Heart left ventricle (tissue), 16 donors: ENCODE measurements around the gene CCL13. TPM values are rescaled to one million over a fixed set of nuclear protein-coding genes. Genes with fewer than 3 reads are reported as not detected.

Experiments used
- ATAC-seq, 4 donors: fragments of 200-7000 bp; cut with Tn5 transposase; one replicate each; pipeline ENCODE4 v1.9.1; 2020 to 2022; ENCODE audit warnings: moderate library complexity in 4 of 4, mild to moderate bottlenecking in 3 of 4, moderate number of reproducible peaks in 1 of 4
- DNase-seq, 5 donors: peaks; one replicate each; pipeline ENCODE4 v3.0.0-alpha.2; 2020
- H3K27ac ChIP-seq, 12 donors: fragments of 200-600 bp; sonication (generic) in 4 of 12; one replicate each; pipeline versions ENCODE4 v1.5.0 to v1.8.0; 2016 to 2022; ENCODE audit warnings: mild to moderate bottlenecking in 2 of 12
- H3K27me3 ChIP-seq, 9 donors: fragments of 200-600 bp; sonication (generic) in 2 of 9; one replicate each; pipeline versions ENCODE4 v1.5.1 to v1.8.0; 2016 to 2022; ENCODE audit warnings: mild to moderate bottlenecking in 3 of 9
- H3K36me3 ChIP-seq, 9 donors: fragments of 200-600 bp; sonication (generic) in 2 of 9; one replicate each; pipeline versions ENCODE4 v1.5.0 to v1.8.0; 2018 to 2022; ENCODE audit warnings: mild to moderate bottlenecking in 2 of 9
- H3K4me1 ChIP-seq, 12 donors: fragments of 200-600 bp; sonication (generic) in 4 of 12; one replicate each; pipeline versions ENCODE4 v1.5.0 to v1.8.0; 2016 to 2022; ENCODE audit warnings: mild to moderate bottlenecking in 3 of 12
- H3K4me3 ChIP-seq, 12 donors: fragments of 200-600 bp; sonication (generic) in 4 of 12; one replicate each; pipeline versions ENCODE4 v1.5.0 to v1.8.0; 2017 to 2022; ENCODE audit warnings: mild to moderate bottlenecking in 9 of 12, moderate library complexity in 4 of 12
- H3K9me3 ChIP-seq, 12 donors: fragments of 200-600 bp; sonication (generic) in 4 of 12; one replicate each; pipeline versions ENCODE4 v1.5.0 to v1.8.0; 2016 to 2022; ENCODE audit warnings: mild to moderate bottlenecking in 1 of 12
- CTCF ChIP-seq, 12 donors: fragments of 200-600 bp; sonication (generic) in 4 of 12; IDR thresholded peaks; one replicate each; pipeline versions ENCODE4 v1.5.0 to v1.8.0; 2018 to 2022; ENCODE audit warnings: antibody characterized with exemption in 12 of 12, mild to moderate bottlenecking in 5 of 12
- POLR2A ChIP-seq, 2 donors: fragments of 450-650 bp; IDR thresholded peaks; one replicate each; pipeline ENCODE4 v1.6.1; 2017; ENCODE audit warnings: antibody characterized with exemption in 2 of 2, mild to moderate bottlenecking in 2 of 2, moderate library complexity in 2 of 2
- WGBS, 4 donors: extraction: QIAGEN DNeasy Blood & Tissue Kit in 2 of 4; methylation state at CpG; one replicate each; pipeline versions ENCODE4 v1.1.5 to v1.1.7; 2013 to 2018; 5-methylcytosine and 5-hydroxymethylcytosine counted together
- intact Hi-C, 10 donors: fragments of 100-400 bp; cut with DNase I; formaldehyde crosslinking; loops; one replicate each; pipeline versions ENCODE4 v1.11.1 to v1.14.2; 2022
- polyA plus RNA-seq, 2 donors: library from polyadenylated mRNA; stranded (reverse); fragments of 200-250 nt; gene quantifications; one replicate each; pipeline ENCODE4 v1.2.3, GENCODE V29; 2013
- total RNA-seq, 9 donors: library from RNA; depleted of rRNA in 2 of 9; stranded (reverse); fragments of >200 nt in 2 of 9; fragmentation: NEBNext Ultra II Directional in 3 of 9; extraction: Animal tissue kit (Norgen Biotek cat#: 25700) in 3 of 9; gene quantifications; one replicate each; pipeline versions ENCODE4 v1.1.0 to v1.2.4, GENCODE V29; 2016 to 2023
- donor health status: ischemic (EF 13 %, LVEDD 7.1; RV severe dilation, severe dysfunction).
- donor health status: healthy with polysubstance abuse.
- donor health status: DM: no; HTN: yes; CAD: no.
- donor health status: DM: no; HTN: no; CAD: no.
- donor health status: ischemic (EF 25% LVEDD 6.9; RV normal size, moderate dysfunction).
- donor health status: ischemic (EF 25% LVEDD 5.7; RV mildly dilated, moderate dysfunction).
- donor health status: healthy.
- donor health status: DM: yes; HTN: yes; CAD: no.
- donor health status: ischemic (EF 35%, LVEDD 5.7; RV mildly dilated, moderate dysfunction).
- donor health status: nonischemic (EF 11% LVEDD 7.7; RV severe dilation, severe dysfunction).
- donor health status: DM: yes; HTN: yes; CAD: no.
- donor health status: PGD.
- donor health status: ischemic (EF 29% LVEDD 5.4; RV normal size, mild dysfunction).
- donor health status: nonischemic (EF 23%, LVEDD 6.1; RV moderate dilation, normal function).

Gene CCL13
- total and polyA plus RNA-seq, 11 donors = 0.29 to 98.0 (median 1.1) TPM; not detected in 2

- no peak for ATAC-seq
- no peaks in the 10 kb centered on the region for H3K36me3 ChIP-seq
- peaks cover 0 to 6% (median 0%) of the 10 kb centered on the region in 12 donors for H3K9me3 ChIP-seq
- WGBS, 4 donors = 96 to 100% (median 98%) methylated on average over 3 of the region's 3 CpGs
- intact Hi-C loops = loop anchor here in 2 of 10 donors (5.0 kb wide), 1 partner anchor 51 kb away; no protein-coding TSS in a partner anchor
- DNase-seq = no peak
- H3K4me3 ChIP-seq = no peak overlapping the region
- TF ChIP-seq POLR2A (IDR thresholded peaks at IDR 0.05) (no peak), CTCF (IDR thresholded peaks at IDR 0.05) (no peak)
- no peak overlapping the region for H3K27ac ChIP-seq
- H3K4me1 ChIP-seq = peaks cover 0 to 29% (median 3%) of the 10 kb centered on the region in 12 donors
- H3K27me3 ChIP-seq = peaks cover 0 to 5% (median 0%) of the 10 kb centered on the region in 9 donors
Measured at GRCh38 chr17:34358631-34359030, 2.4 kb downstream of the CCL13 start.

- no peak for ATAC-seq
- WGBS, 4 donors = 75 to 78% (median 77%) methylated on average over 11 of the region's 11 CpGs
Measured at GRCh38 chr17:34360601-34361270, 4.5 kb downstream of the CCL13 start.

GRCh38 chr17:34361478-34362061 lies 5.3 kb downstream of the CCL13 start:
- no peaks in the 10 kb centered on the region for H3K36me3 ChIP-seq
- no peak overlapping the region for H3K27ac ChIP-seq
- TF ChIP-seq CTCF (IDR thresholded peaks at IDR 0.05) = peak; percentile 99 to 100 (median 100)
- no peak for TF ChIP-seq POLR2A (IDR thresholded peaks at IDR 0.05)
- WGBS, 4 donors = 17 to 20% (median 19%) methylated on average over 7 to 8 of the region's 8 CpGs
- DNase-seq (peak; percentile 85 to 92 (median 87)), ATAC-seq (peak; percentile 74 to 97 (median 92))
- H3K27me3 ChIP-seq = peaks cover 0 to 13% (median 0%) of the 10 kb centered on the region in 9 donors
- no peak overlapping the region for H3K4me3 ChIP-seq
- intact Hi-C loops = loop anchor here (1.0 to 10.0 kb wide), 9 partner anchors 54 to 587 kb away; partner anchors contain the start of gene CCL2 (in 1 of the 10)
- no peaks in the 10 kb centered on the region for H3K9me3 ChIP-seq
- H3K4me1 ChIP-seq = peaks cover 0 to 12% (median 3%) of the 10 kb centered on the region in 12 donors

More at GRCh38 chr17:34360601-34361270, 4.5 kb downstream of the CCL13 start:
- Histone ChIP-seq H3K9me3 (no peaks in the 10 kb centered on the region), H3K36me3 (no peaks in the 10 kb centered on the region), H3K27me3 (peaks cover 0 to 13% (median 0%) of the 10 kb centered on the region in 9 donors), H3K27ac (no peak overlapping the region), H3K4me3 (no peak overlapping the region), H3K4me1 (peaks cover 0 to 13% (median 3%) of the 10 kb centered on the region in 12 donors)
- DNase-seq = no peak
- intact Hi-C loops = loop anchor here (1.0 to 10.0 kb wide), 9 partner anchors 53 to 586 kb away; partner anchors contain the start of gene CCL2 (in 1 of the 10)
- TF ChIP-seq CTCF (IDR thresholded peaks at IDR 0.05) (no peak), POLR2A (IDR thresholded peaks at IDR 0.05) (no peak)

GRCh38 chr17:34363183-34363661 lies 6.9 kb downstream of the CCL13 start, which contains the start of gene CCL1:
CCL1 (minus strand) TSS chr17:34363233; CDS start chr17:34363161, 72 bp downstream.
- Histone ChIP-seq H3K27me3 (peaks cover 0 to 13% (median 3%) of the 10 kb centered on the region in 9 donors), H3K9me3 (no peaks in the 10 kb centered on the region), H3K4me3 (no peak within 1 kb of the TSS), H3K36me3 (no peaks in the 10 kb centered on the region), H3K27ac (no peak within 1 kb of the TSS), H3K4me1 (peaks cover 0 to 28% (median 3%) of the 10 kb centered on the region in 12 donors)
- ATAC-seq (no peak), DNase-seq (no peak)
- TF ChIP-seq CTCF (IDR thresholded peaks at IDR 0.05) = no peak
- TF ChIP-seq POLR2A (IDR thresholded peaks at IDR 0.05) = no peak
- WGBS, 4 donors = 39 to 59% (median 47%) methylated on average over 5 of the region's 5 CpGs
- intact Hi-C loops = loop anchor here in 5 of 10 donors (5.0 to 10.0 kb wide), 4 partner anchors 56 to 588 kb away; partner anchors contain the start of gene CCL2 (in 1 of the 5)
